Measurements from ENCODE around the gene LPAR1.

LPAR1 gene

GRCh38 chr9:110912419-110913291, 125.6 kb downstream of the LPAR1 start:
- DNase-seq = no peak

GRCh38 chr9:110911659-110912418, 126.4 kb downstream of the LPAR1 start:
- no peak for DNase-seq

GRCh38 chr9:110908894-110909293, 129.4 kb downstream of the LPAR1 start:
- DNase-seq = no peak

- no peak for DNase-seq
Observed at GRCh38 chr9:110900917-110901316, 137.4 kb downstream of the LPAR1 start.

- no peak for DNase-seq
Observed at GRCh38 chr9:110900456-110900855, 137.8 kb downstream of the LPAR1 start.

GRCh38 chr9:110898866-110899265, 139.4 kb downstream of the LPAR1 start:
- no peak for DNase-seq

- no peak for DNase-seq
Observed at GRCh38 chr9:110898358-110898757, 139.9 kb downstream of the LPAR1 start.

GRCh38 chr9:110897943-110898342, 140.3 kb downstream of the LPAR1 start:
- DNase-seq = no peak

GRCh38 chr9:110895147-110895905, 142.9 kb downstream of the LPAR1 start:
- DNase-seq = no peak

- no peak for DNase-seq
Observed at GRCh38 chr9:110894731-110895130, 143.5 kb downstream of the LPAR1 start.

- no peak for DNase-seq
Observed at GRCh38 chr9:110892689-110893088, 145.6 kb downstream of the LPAR1 start.

GRCh38 chr9:110891760-110892159, 146.5 kb downstream of the LPAR1 start:
- no peak for DNase-seq

GRCh38 chr9:110890416-110890815, 147.9 kb downstream of the LPAR1 start:
- no peak for DNase-seq

- no peak for DNase-seq
Observed at GRCh38 chr9:110887276-110887675, 151.0 kb downstream of the LPAR1 start.

- DNase-seq = no peak
Observed at GRCh38 chr9:110886832-110887231, 151.4 kb downstream of the LPAR1 start.

- no peak for DNase-seq
Observed at GRCh38 chr9:110880189-110880588, 158.1 kb downstream of the LPAR1 start.

- DNase-seq = no peak
Observed at GRCh38 chr9:110877374-110877773, 160.9 kb downstream of the LPAR1 start.

- no peak for DNase-seq
Observed at GRCh38 chr9:110876929-110877328, 161.3 kb downstream of the LPAR1 start.

- no peak for DNase-seq
Observed at GRCh38 chr9:110874963-110875674, 163.2 kb downstream of the LPAR1 start.

- no peak for DNase-seq
Observed at GRCh38 chr9:110872920-110873319, 165.3 kb downstream of the LPAR1 start.

- DNase-seq = no peak
Observed at GRCh38 chr9:110871736-110872135, 166.5 kb downstream of the LPAR1 start.

- no peak for DNase-seq
Observed at GRCh38 chr9:110869931-110870330, 168.3 kb downstream of the LPAR1 start.

- DNase-seq = no peak
Observed at GRCh38 chr9:110864011-110864410, 174.3 kb downstream of the LPAR1 start.

Data from NCI-H2029 (cell line).